Ovary (tissue), 9 donors: ENCODE measurements around the gene TRIB2. TPM values are rescaled to one million over a fixed set of nuclear protein-coding genes. Genes with fewer than 3 reads are reported as not detected.

ENCODE experiments used
- DNase-seq, 5 donors: peaks; one replicate each; pipeline ENCODE4 v3.0.0-alpha.2; 2019 to 2020
- H3K27ac ChIP-seq, 2 donors: fragments of 200-600 bp; one replicate each; pipeline versions ENCODE4 v1.5.1 to v1.8.0; 2019 to 2022
- H3K27me3 ChIP-seq: fragments of 200-600 bp; one replicate; pipeline ENCODE4 v1.8.0; 2022
- H3K36me3 ChIP-seq: fragments of 200-600 bp; sonication (generic); one replicate; pipeline ENCODE4 v1.5.1; 2019
- H3K4me1 ChIP-seq: one replicate; pipeline ENCODE4 v1.8.1; 2013; ENCODE audit warnings: mild to moderate bottlenecking, moderate library complexity; ENCODE audit not compliant: insufficient read depth
- H3K4me3 ChIP-seq: fragments of 200-600 bp; sonication (generic); one replicate; pipeline ENCODE4 v1.5.1; 2017
- H3K9me3 ChIP-seq, 2 donors: fragments of 200-600 bp in 1 of 2; sonication (generic) in 1 of 2; one replicate each; pipeline versions ENCODE4 v1.5.1 to v1.8.1; 2013 to 2019; ENCODE audit warnings: mild to moderate bottlenecking in 1 of 2, moderate library complexity in 1 of 2
- CTCF ChIP-seq, 3 donors: fragments of 450-650 bp in 2 of 3; fragments of 200-600 bp in 1 of 3; IDR thresholded peaks; one replicate each; pipeline versions ENCODE4 v1.5.1 to v1.8.0; 2016 to 2022; ENCODE audit warnings: antibody characterized with exemption in 3 of 3, mild to moderate bottlenecking in 1 of 3
- EP300 ChIP-seq: sonication (generic); formaldehyde crosslinking; IDR thresholded peaks from one replicate; pipeline ENCODE4 v1.6.1; 2017; ENCODE audit warnings: antibody characterized with exemption
- POLR2A ChIP-seq: fragments of 450-650 bp; IDR thresholded peaks from one replicate; pipeline ENCODE4 v1.6.1; 2017; ENCODE audit warnings: antibody characterized with exemption, mild to moderate bottlenecking, moderate library complexity
- WGBS, 3 donors: extraction: QIAGEN DNeasy Blood & Tissue Kit in 1 of 3; methylation state at CpG; one replicate each; pipeline versions ENCODE4 v1.1.5 to v1.1.7; 2013 to 2017; 5-methylcytosine and 5-hydroxymethylcytosine counted together
- intact Hi-C, 4 donors: fragments of 100-400 bp; cut with DNase I; formaldehyde crosslinking; loops; one replicate each; pipeline versions ENCODE4 v1.11.0 to v1.15.1; 2022 to 2023
- polyA plus RNA-seq, 2 donors: library from polyadenylated mRNA; stranded (reverse); fragments of 200-250 nt in 1 of 2; fragments of 350-450 nt in 1 of 2; fragmentation: Illumina TruSeq in 1 of 2; extraction: RNeasy Lipid Tissue Mini Kit (QIAGEN cat#74804) in 1 of 2; gene quantifications; one replicate each; pipeline ENCODE4 v1.2.3, GENCODE V29; 2013 to 2014
- total RNA-seq, 7 donors: library from RNA; depleted of rRNA in 2 of 7; stranded (reverse); fragments of >200 nt in 2 of 7; fragmentation: NEBNext Ultra II Directional in 3 of 7; extraction: Animal tissue kit (Norgen Biotek cat#: 25700) in 3 of 7; gene quantifications; one replicate each; pipeline versions ENCODE4 v1.1.0 to v1.2.4, GENCODE V29; 2016 to 2023
- donor health status: DM: no; HTN: no; CAD: no; lungs with moderate emphysema.
- donor health status: DM: no; HTN: no; CAD: no.
- donor health status: Bipolar disorder and iron deficiency.
- donor health status: DM: yes; HTN: yes; CAD: no.
- donor health status: DM: no; HTN: no; CAD: no.
- donor health status: DM: yes; HTN: yes; CAD: no.

The TRIB2 gene
- total and polyA plus RNA-seq, 9 donors = 60.4 to 209 (median 94.7) TPM

- Histone ChIP-seq H3K27me3 (no peaks in the 10 kb centered on the region), H3K4me3 (peak overlapping the region; percentile 78), H3K9me3 (no peaks in the 10 kb centered on the region), H3K36me3 (no peaks in the 10 kb centered on the region), H3K4me1 (peaks cover 17% of the 10 kb centered on the region), H3K27ac (peak overlapping the region; percentile 13 to 57)
- no peak for DNase-seq
- 8 to 23% (median 16%) methylated on average over 2 of the region's 2 CpGs for WGBS, 3 donors
- intact Hi-C loops = loop anchor here in 3 of 4 donors (5.0 to 10.0 kb wide), 4 partner anchors 204 to 286 kb away; no protein-coding TSS in a partner anchor
- no peak for TF ChIP-seq CTCF (IDR thresholded peaks at IDR 0.05)
- TF ChIP-seq EP300 = no peak
- no peak for TF ChIP-seq POLR2A
These were observed 4.1 kb downstream of the TRIB2 start for GRCh38 chr2:12720754-12721378.

DNA sequence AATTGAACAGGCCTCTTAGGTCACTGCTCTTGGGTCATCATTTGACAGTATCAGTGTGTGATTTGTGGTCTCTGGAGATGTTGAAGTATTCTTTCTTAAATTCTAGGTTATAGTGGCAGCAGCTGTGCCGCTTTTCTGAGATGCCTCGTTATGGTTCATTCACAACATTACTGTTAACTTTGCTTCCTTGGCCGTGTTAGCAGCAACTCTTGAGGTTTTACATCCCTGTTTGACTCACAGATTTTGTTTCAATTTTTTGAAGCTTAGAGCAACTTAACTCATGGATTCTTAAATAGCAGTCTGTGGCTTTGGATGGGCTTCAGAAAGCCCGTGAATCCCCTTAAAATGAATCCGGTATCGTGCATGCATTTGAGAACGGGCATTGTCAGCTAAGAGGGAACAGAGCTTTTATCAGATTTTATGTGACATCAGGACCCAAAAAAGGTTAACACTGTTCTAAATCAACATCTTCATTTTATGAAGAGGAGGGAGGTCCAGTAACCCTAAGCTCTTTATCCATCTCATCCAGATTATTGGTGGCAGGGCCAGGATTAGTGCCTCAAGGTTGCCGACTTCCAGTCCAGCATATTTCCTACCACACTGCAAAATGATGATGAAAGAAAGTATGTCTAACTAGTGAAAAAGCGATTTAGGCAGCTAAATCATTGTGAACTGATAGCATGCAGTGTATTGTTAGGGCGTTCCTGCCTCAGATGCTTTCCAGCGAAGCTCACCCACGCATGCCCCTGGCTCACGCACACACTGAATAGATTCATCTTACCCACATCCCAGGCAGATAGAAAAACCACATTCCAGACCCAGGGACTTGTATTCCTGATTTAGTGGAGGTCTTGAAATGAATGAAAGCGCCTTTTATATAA, 5.1 kb downstream of the TRIB2 start:
- WGBS, 3 donors = 6 to 24% (median 10%) methylated on average over 14 of the region's 14 CpGs
- TF ChIP-seq EP300 (no peak), CTCF (IDR thresholded peaks at IDR 0.05) (no peak), POLR2A (no peak)
- Histone ChIP-seq H3K4me3 (peak overlapping the region; percentile 78), H3K36me3 (no peaks in the 10 kb centered on the region), H3K27ac (peak overlapping the region; percentile 13 to 57), H3K4me1 (peaks cover 21% of the 10 kb centered on the region), H3K9me3 (no peaks in the 10 kb centered on the region), H3K27me3 (no peaks in the 10 kb centered on the region)
- peak in 1 of 5 donors; percentile 27 for DNase-seq
- intact Hi-C loops = loop anchor here in 3 of 4 donors (5.0 to 10.0 kb wide), 4 partner anchors 203 to 285 kb away; no protein-coding TSS in a partner anchor

DNA sequence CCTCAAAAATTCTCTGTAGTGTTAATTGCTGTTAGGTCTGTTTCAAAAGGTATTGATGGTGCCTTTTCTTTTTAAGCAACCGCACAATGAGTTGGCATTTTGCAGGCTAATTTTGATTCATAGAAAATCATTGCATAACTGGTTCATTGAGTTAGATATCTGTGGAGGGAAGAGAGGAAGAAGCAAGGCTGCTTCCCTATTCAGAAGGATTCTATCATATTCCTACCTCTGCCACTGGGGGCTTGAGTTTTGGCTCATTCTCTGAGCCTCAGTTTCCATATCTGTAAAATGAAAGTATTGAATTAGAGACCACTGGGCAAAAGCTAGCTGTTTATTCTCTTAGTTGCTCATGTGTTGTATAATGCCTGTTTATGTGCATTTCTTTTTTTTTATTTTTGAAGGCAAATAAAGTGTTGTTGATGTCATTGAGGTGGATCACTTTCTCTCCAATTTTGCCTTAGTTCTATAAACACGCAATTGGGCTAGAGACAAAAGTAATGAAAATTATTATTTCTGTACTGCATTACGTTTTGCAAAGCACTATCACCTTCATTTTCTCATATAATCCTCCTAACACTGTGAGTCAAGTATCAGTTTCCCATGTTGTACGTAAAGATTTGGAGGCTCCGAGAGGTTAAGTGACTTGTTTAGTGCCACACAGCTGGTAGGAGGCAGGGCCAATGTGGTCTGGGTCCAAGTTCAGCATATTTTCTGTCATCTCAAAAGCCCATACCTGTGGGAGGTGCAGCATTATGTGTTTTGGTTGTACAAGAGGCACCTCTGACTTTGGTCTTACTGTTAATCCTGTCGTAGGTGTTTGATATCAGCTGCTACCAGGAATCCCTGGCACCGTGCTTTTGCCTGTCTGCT, 5.9 kb downstream of the TRIB2 start:
- Histone ChIP-seq H3K4me3 (peak overlapping the region; percentile 78), H3K27ac (no peak overlapping the region), H3K27me3 (no peaks in the 10 kb centered on the region), H3K36me3 (no peaks in the 10 kb centered on the region), H3K9me3 (no peaks in the 10 kb centered on the region), H3K4me1 (peaks cover 24% of the 10 kb centered on the region)
- 57 to 77% (median 61%) methylated on average over 7 of the region's 7 CpGs for WGBS, 3 donors
- DNase-seq = no peak
- no peak for TF ChIP-seq EP300
- TF ChIP-seq POLR2A = no peak
- intact Hi-C loops = loop anchor here in 3 of 4 donors (5.0 to 10.0 kb wide), 4 partner anchors 202 to 285 kb away; no protein-coding TSS in a partner anchor

DNA sequence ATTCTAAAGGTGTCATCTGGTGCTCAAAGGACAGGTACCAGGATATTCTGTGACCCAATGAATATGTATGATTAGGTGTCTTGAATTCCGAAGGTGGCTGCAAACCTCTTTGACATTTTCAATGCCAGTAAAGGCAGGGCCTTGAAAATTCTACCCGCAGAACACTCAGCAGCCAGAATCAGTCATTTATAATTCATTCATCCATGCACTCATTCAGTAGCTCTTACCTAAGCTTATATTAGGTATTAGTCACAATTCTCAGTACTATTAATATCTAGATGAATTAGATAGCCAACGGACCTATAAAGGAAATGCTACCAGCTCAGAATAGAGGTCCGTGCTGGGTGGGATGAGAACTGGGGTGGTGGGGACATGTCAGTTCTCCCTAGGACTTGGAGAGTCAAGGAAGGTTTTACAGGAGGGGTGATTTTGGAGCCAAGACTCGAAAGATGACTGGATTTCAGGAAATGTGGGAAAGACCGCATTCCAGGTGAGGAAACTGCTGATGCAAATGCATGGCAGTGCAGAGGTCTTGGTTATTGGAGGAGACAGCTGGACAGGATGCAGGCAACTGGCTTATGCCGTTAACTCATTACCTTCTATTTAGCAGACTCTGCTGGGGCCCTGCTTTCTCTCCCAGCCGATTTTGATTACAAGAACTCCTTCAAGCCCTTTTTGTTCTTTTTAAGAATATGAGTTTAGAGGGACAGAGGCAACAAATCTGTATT, 7.2 kb downstream of the TRIB2 start:
- Histone ChIP-seq H3K4me1 (peaks cover 25% of the 10 kb centered on the region), H3K9me3 (no peaks in the 10 kb centered on the region), H3K4me3 (no peak overlapping the region), H3K27ac (no peak overlapping the region), H3K36me3 (no peaks in the 10 kb centered on the region), H3K27me3 (no peaks in the 10 kb centered on the region)
- intact Hi-C loops = loop anchor here in 3 of 4 donors (5.0 to 10.0 kb wide), 4 partner anchors 201 to 283 kb away; no protein-coding TSS in a partner anchor
- WGBS, 3 donors = 74 to 82% (median 77%) methylated on average over 8 of the region's 8 CpGs
- no peak for TF ChIP-seq EP300
- TF ChIP-seq CTCF (IDR thresholded peaks at IDR 0.05) = no peak
- no peak for TF ChIP-seq POLR2A
- DNase-seq = peak in 1 of 5 donors; percentile 6
